ENCODE measurements around the gene TBC1D2B.

DNA sequence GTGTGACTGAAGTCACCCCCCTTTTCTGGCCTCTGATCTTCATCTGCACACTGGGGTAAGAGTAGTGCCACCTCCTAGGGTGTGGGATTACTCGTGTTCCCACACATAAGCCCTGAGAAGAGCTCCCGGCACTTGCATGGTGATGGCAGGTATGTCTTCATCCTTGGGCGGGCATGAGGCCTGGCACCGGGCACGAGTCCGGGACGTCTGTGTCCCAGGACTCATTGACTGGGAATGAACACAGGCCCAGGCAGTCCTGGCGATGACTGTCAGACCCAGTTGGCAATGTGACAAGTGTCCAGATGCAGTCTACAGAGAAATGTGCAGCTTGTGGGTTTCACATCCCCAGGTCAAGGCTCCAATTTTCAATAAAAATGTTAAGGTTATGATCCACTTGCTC lies 78.9 kb downstream of the TBC1D2B start:
- TF ChIP-seq, protein P1, sequence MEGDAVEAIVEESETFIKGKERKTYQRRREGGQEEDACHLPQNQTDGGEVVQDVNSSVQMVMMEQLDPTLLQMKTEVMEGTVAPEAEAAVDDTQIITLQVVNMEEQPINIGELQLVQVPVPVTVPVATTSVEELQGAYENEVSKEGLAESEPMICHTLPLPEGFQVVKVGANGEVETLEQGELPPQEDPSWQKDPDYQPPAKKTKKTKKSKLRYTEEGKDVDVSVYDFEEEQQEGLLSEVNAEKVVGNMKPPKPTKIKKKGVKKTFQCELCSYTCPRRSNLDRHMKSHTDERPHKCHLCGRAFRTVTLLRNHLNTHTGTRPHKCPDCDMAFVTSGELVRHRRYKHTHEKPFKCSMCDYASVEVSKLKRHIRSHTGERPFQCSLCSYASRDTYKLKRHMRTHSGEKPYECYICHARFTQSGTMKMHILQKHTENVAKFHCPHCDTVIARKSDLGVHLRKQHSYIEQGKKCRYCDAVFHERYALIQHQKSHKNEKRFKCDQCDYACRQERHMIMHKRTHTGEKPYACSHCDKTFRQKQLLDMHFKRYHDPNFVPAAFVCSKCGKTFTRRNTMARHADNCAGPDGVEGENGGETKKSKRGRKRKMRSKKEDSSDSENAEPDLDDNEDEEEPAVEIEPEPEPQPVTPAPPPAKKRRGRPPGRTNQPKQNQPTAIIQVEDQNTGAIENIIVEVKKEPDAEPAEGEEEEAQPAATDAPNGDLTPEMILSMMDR (IDR thresholded peaks at IDR 0.05; ENCODE audit: low read depth, low read length, missing input control): no peak
- TF ChIP-seq JUND (IDR thresholded peaks at IDR 0.05) (no peak), GABPA (IDR thresholded peaks at IDR 0.05 in 1 of 2, conservative IDR thresholded peaks at IDR 0.05 in 1 of 2) (no peak), RXRA (IDR thresholded peaks at IDR 0.05) (no peak), RAD21 (IDR thresholded peaks at IDR 0.05) (no peak), EGR1 (IDR thresholded peaks at IDR 0.05; ENCODE audit: low read depth in 2 of 2) (no peak), HNF4G (IDR thresholded peaks at IDR 0.05) (no peak), TAF1 (conservative IDR thresholded peaks at IDR 0.05) (no peak), SP1 (IDR thresholded peaks at IDR 0.05) (no peak), FOXA1 (IDR thresholded peaks at IDR 0.05) (no peak)
- TF ChIP-seq, protein P2, sequence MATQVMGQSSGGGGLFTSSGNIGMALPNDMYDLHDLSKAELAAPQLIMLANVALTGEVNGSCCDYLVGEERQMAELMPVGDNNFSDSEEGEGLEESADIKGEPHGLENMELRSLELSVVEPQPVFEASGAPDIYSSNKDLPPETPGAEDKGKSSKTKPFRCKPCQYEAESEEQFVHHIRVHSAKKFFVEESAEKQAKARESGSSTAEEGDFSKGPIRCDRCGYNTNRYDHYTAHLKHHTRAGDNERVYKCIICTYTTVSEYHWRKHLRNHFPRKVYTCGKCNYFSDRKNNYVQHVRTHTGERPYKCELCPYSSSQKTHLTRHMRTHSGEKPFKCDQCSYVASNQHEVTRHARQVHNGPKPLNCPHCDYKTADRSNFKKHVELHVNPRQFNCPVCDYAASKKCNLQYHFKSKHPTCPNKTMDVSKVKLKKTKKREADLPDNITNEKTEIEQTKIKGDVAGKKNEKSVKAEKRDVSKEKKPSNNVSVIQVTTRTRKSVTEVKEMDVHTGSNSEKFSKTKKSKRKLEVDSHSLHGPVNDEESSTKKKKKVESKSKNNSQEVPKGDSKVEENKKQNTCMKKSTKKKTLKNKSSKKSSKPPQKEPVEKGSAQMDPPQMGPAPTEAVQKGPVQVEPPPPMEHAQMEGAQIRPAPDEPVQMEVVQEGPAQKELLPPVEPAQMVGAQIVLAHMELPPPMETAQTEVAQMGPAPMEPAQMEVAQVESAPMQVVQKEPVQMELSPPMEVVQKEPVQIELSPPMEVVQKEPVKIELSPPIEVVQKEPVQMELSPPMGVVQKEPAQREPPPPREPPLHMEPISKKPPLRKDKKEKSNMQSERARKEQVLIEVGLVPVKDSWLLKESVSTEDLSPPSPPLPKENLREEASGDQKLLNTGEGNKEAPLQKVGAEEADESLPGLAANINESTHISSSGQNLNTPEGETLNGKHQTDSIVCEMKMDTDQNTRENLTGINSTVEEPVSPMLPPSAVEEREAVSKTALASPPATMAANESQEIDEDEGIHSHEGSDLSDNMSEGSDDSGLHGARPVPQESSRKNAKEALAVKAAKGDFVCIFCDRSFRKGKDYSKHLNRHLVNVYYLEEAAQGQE (IDR thresholded peaks at IDR 0.05): no peak
- TF ChIP-seq, protein P3, sequence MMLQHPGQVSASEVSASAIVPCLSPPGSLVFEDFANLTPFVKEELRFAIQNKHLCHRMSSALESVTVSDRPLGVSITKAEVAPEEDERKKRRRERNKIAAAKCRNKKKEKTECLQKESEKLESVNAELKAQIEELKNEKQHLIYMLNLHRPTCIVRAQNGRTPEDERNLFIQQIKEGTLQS (IDR thresholded peaks at IDR 0.05): no peak
- TF ChIP-seq, protein P4, sequence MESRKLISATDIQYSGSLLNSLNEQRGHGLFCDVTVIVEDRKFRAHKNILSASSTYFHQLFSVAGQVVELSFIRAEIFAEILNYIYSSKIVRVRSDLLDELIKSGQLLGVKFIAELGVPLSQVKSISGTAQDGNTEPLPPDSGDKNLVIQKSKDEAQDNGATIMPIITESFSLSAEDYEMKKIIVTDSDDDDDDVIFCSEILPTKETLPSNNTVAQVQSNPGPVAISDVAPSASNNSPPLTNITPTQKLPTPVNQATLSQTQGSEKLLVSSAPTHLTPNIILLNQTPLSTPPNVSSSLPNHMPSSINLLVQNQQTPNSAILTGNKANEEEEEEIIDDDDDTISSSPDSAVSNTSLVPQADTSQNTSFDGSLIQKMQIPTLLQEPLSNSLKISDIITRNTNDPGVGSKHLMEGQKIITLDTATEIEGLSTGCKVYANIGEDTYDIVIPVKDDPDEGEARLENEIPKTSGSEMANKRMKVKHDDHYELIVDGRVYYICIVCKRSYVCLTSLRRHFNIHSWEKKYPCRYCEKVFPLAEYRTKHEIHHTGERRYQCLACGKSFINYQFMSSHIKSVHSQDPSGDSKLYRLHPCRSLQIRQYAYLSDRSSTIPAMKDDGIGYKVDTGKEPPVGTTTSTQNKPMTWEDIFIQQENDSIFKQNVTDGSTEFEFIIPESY (IDR thresholded peaks at IDR 0.05): no peak
- TF ChIP-seq, protein P5, sequence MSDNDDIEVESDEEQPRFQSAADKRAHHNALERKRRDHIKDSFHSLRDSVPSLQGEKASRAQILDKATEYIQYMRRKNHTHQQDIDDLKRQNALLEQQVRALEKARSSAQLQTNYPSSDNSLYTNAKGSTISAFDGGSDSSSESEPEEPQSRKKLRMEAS (IDR thresholded peaks at IDR 0.05): no peak

All from liver (tissue), 3 donors.